Spleen (tissue), 7 donors: Measurements from ENCODE around the gene DLEC1.

Experiments
- POLR2AphosphoS5 ChIP-seq, 3 donors: sonication (generic); formaldehyde crosslinking; IDR thresholded peaks; one replicate each; pipeline ENCODE4 v1.5.1; 2017; ENCODE audit warnings: antibody characterized with exemption in 3 of 3
- TF ChIP-seq, protein P1 (sequence below), 11 experiments: fragments of 200-600 bp in 7 of 11; fragments of 450-650 bp in 4 of 11; sonication (generic) in 4 of 11; IDR thresholded peaks in 8 of 11; conservative IDR thresholded peaks in 3 of 11; 1 replicate in 7 of 11; 2 replicates in 4 of 11; pipeline versions ENCODE4 v1.4.0 to v1.8.0; 2016 to 2021; ENCODE audit warnings: antibody characterized with exemption in 11 of 11, inconsistent platforms in 4 of 11, mild to moderate bottlenecking in 1 of 11
- donor health status: DM: no; HTN: no; CAD: no; lungs with moderate emphysema.
- donor health status: DM: no; HTN: no; CAD: no.
- donor health status: DM: no; HTN: no; CAD: no.

DNA sequence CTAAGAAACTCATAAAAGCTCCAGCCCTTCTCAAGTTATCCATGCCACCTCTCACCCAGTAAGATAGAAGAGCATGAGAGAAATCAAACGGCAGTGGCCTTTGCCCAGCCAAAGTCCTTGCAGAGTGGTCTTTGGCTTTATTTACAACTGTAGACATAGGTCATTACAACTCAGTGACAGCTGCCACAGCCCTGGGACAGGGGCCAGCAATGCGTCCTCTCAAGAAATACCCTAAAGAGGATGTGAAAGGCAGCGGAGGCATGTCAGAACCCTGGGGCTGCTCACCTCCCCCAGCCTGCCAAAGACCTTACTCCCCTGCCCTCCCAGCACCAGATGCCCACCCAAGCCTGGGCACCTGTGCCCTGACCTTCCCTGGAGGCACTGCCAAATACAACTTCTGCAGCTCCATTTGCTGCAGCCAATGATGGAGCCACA, 91.6 kb downstream of the DLEC1 start:
- TF ChIP-seq, protein P1, sequence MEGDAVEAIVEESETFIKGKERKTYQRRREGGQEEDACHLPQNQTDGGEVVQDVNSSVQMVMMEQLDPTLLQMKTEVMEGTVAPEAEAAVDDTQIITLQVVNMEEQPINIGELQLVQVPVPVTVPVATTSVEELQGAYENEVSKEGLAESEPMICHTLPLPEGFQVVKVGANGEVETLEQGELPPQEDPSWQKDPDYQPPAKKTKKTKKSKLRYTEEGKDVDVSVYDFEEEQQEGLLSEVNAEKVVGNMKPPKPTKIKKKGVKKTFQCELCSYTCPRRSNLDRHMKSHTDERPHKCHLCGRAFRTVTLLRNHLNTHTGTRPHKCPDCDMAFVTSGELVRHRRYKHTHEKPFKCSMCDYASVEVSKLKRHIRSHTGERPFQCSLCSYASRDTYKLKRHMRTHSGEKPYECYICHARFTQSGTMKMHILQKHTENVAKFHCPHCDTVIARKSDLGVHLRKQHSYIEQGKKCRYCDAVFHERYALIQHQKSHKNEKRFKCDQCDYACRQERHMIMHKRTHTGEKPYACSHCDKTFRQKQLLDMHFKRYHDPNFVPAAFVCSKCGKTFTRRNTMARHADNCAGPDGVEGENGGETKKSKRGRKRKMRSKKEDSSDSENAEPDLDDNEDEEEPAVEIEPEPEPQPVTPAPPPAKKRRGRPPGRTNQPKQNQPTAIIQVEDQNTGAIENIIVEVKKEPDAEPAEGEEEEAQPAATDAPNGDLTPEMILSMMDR (IDR thresholded peaks at IDR 0.05 in 8 of 11, conservative IDR thresholded peaks at IDR 0.05 in 3 of 11): no peak
- no peak for TF ChIP-seq POLR2AphosphoS5 (IDR thresholded peaks at IDR 0.05)
